Right ventricle myocardium superior (tissue), 1 donor: ENCODE measurements around the gene SREBF1. TPM values are rescaled to one million over a fixed set of nuclear protein-coding genes. Genes with fewer than 3 reads are reported as not detected.

Experiments
- ATAC-seq: fragments of 200-7000 bp; cut with Tn5 transposase; one replicate; pipeline ENCODE4 v1.9.1; 2020; ENCODE audit warnings: mild to moderate bottlenecking; ENCODE audit not compliant: poor library complexity
- DNase-seq: peaks from one replicate; pipeline ENCODE4 v3.0.0-alpha.2; 2020
- intact Hi-C: fragments of 100-400 bp; cut with DNase I; formaldehyde crosslinking; loops from one replicate; pipeline ENCODE4 v1.11.2; 2022
- total RNA-seq: library from RNA; stranded (reverse); fragmentation: NEBNext Ultra II Directional; extraction: Animal tissue kit (Norgen Biotek cat#: 25700); gene quantifications from one replicate; pipeline ENCODE4 v1.2.1, GENCODE V29; 2021
- donor health status: DM: no; HTN: yes; CAD: no; lungs with severe emphysema.

The SREBF1 gene
- total RNA-seq, 1 donor from 2014 or later, result 14.7 TPM

- no peak for ATAC-seq
- no peak for DNase-seq
- intact Hi-C loops, result no loop called here
These were observed 6.0 kb downstream of the SREBF1 start for GRCh38 chr17:17830740-17831207.

- intact Hi-C loops, result no loop called here
- ATAC-seq, result no peak
- DNase-seq, result no peak
These were observed 6.6 kb downstream of the SREBF1 start for GRCh38 chr17:17830269-17830567.

GRCh38 chr17:17827826-17828621 lies 8.8 kb downstream of the SREBF1 start:
- intact Hi-C loops, result no loop called here
- no peak for ATAC-seq
- DNase-seq, result no peak

GRCh38 chr17:17826942-17827785 lies 9.6 kb downstream of the SREBF1 start:
- ATAC-seq, result no peak
- intact Hi-C loops, result no loop called here
- no peak for DNase-seq

DNA sequence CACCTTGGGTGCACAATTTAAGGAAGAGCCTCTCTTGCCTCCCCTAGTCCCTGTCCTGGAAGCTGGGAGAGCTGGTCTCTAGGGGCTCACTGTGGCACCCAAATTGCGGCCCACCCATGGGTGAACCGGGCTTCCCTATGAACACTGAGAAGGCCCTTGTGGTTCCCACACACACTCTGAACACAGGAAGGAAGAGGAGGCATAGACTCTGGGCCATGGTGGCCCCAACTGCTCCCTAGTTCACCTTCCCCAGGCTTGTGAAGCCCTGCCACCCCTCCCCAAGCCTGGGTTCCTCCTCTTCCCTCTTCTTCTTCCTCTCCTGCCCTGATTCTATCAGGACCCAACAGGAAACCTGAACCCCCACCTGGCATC lies 10.5 kb downstream of the SREBF1 start:
- no peak for ATAC-seq
- no peak for DNase-seq
- intact Hi-C loops, result no loop called here

- ATAC-seq (peak; percentile 7), DNase-seq (peak; percentile 71)
- intact Hi-C loops, result loop anchor here (5.0 kb wide), 1 partner anchor 32 kb away; no protein-coding TSS in a partner anchor
These were observed 11.8 kb downstream of the SREBF1 start for GRCh38 chr17:17824783-17825614.

DNA sequence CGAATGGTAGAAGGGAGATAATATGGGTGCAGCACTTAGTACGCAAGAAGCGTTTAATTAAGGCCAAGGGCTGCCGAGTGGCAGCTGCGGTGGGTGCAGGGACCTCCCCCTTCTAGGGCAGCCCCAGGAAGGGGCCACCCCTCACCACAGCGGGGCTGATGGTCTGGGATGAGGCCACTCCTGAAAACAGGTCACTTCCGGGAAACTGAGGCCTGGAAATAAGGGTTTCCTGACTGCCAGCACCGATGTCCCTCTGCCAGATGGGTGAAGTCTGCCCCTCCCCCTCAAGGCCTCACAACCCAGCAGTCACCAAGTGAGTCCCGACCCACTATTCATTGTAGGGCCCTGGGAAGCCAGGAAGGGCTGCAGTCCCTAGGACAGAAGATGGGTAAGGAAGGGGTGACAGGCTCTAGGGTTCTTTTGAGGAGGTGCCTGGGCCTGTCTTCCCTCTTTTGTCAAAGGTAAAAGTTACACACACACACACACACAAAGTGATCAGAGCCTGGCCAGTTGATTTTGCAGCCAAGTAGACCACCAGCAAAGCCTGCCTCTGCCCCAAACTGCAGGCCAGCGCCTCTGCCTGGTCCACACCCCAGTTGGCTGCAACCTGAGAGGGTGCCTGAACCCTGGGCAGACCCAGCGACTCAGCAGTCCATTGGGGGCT lies 12.5 kb downstream of the SREBF1 start:
- DNase-seq (no peak), ATAC-seq (peak; percentile 4)
- intact Hi-C loops, result loop anchor here (5.0 kb wide), 1 partner anchor 33 kb away; no protein-coding TSS in a partner anchor

DNA sequence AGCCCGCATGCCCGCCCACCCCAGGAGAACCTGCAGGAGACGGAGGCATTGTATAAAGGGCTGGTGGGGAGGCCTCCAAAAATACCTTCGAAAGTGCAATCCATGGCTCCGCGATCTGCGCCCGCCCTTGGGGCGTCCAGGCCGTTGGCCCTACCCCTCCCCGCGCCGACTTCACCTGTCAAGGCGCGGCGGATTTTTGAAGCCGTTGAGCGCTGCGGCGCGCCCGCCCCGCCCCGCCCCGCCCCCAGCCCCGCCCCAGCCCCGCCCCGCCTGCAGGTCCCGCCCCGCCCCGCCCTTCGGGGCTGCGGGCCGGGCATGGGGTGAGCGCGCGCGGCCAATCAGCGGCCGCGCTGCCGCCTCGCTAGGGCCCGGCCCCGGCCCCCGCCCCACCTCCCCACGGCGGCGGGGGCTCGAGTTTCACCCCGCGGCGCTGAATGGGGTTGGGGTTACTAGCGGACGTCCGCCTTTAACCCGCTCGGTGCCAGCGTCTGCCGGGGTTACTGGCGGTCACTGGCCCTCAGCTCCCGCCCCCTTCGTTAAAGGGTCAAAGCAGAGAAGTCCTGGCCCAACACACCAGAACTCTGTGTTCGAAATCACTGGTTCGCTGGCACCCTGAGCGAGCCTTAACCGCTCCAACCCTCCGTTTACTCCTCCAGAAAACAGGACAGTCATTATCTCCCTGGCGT lies 13.2 kb downstream of the SREBF1 start:
- peak; percentile 89 for ATAC-seq
- intact Hi-C loops, result loop anchor here (5.0 kb wide), 1 partner anchor 34 kb away; no protein-coding TSS in a partner anchor
- DNase-seq, result peak; percentile 92

- intact Hi-C loops, result loop anchor here (5.0 kb wide), 1 partner anchor 35 kb away; no protein-coding TSS in a partner anchor
- no peak for ATAC-seq
- DNase-seq, result no peak
These were observed 14.2 kb downstream of the SREBF1 start for GRCh38 chr17:17822616-17823015.

- peak; percentile 31 for ATAC-seq
- peak; percentile 90 for DNase-seq
- intact Hi-C loops, result loop anchor here (5.0 kb wide), 1 partner anchor 35 kb away; no protein-coding TSS in a partner anchor
These were observed 14.6 kb downstream of the SREBF1 start for GRCh38 chr17:17822189-17822588.

DNA sequence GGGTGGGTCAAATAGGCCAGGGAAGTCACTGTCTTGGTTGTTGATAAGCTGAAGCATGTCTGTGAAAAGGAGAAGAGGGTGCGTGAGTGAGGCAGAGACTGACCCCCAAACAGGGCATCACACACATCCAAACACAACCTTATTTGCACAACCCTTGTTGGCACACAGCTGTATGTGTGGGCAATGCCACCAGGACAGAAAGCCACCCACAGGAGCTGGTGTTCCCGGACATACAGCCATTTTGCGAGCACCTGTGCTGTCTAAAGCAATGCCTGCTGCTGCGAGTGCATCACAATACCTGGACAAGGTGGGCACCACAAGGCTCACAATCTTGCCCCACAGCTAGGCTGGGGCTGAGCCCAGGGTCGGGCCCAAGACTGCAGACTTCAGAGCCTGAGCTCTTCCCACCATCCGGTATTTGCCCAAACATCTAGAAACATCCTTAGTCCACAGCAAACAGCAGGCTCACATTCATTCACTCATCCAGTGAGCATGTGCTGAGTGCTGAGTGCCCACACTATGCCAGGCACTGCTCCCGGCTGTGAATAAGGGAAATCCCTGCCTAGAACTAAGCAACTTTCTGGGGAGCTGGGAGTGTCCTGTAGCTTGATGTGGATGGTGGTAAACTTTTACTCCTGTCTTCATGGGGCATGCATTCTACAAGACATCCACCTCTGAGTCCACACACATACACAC lies 16.2 kb downstream of the SREBF1 start:
- DNase-seq (no peak), ATAC-seq (no peak)
- intact Hi-C loops, result loop anchor here (5.0 kb wide), 1 partner anchor 37 kb away; no protein-coding TSS in a partner anchor

- intact Hi-C loops, result loop anchor here (5.0 kb wide), 1 partner anchor 37 kb away; no protein-coding TSS in a partner anchor
- no peak for DNase-seq
- no peak for ATAC-seq
These were observed 16.7 kb downstream of the SREBF1 start for GRCh38 chr17:17820046-17820445.

GRCh38 chr17:17819561-17819995 lies 17.2 kb downstream of the SREBF1 start:
- DNase-seq, result peak; percentile 82
- intact Hi-C loops, result no loop called here
- no peak for ATAC-seq

DNA sequence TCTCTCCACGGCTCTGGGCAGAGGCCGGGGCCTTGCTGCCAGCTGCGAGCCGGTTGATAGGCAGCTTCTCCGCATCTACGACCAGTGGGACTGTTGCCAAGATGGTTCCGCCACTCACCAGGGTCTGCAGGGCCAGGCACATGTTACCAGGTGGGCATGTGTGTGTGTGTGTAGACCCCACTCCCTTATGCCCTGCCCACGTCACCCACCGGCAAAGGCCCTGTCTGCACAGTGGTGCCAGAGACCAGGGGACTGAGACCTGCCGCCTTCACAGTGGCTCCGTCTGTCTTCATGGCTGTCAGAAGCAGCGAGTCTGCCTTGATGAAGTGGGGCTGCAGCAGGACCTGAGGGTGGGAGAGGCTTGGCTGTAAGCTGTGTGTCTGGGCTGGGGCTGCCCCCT lies 17.7 kb downstream of the SREBF1 start:
- no peak for ATAC-seq
- intact Hi-C loops, result no loop called here
- no peak for DNase-seq

- no peak for ATAC-seq
These were observed 18.7 kb downstream of the SREBF1 start for GRCh38 chr17:17818088-17818526.

GRCh38 chr17:17817552-17817947 lies 19.2 kb downstream of the SREBF1 start:
- ATAC-seq (no peak), DNase-seq (no peak)
- intact Hi-C loops, result no loop called here

More at GRCh38 chr17:17818088-17818526, 18.7 kb downstream of the SREBF1 start:
- no peak for DNase-seq
- intact Hi-C loops, result no loop called here
